Right renal pelvis (tissue), 4 donors: ENCODE data around the gene AOPEP. TPM values are rescaled to one million over a fixed set of nuclear protein-coding genes. Genes with fewer than 3 reads are reported as not detected.
A peak's percentile ranks its signal among the peaks of the same experiment; 100 is the strongest.

Source experiments
- DNase-seq, 4 donors: peaks; one replicate each; pipeline ENCODE4 v3.0.0-alpha.2; 2013; ENCODE audit warnings: low read depth in 4 of 4, low spot score in 3 of 4, missing footprints in 1 of 4
- polyA plus RNA-seq, 4 donors: library from polyadenylated mRNA; unstranded; fragments of 120-200 nt; gene quantifications; one replicate each; pipeline ENCODE4 v1.2.1, GENCODE V29; 2013; ENCODE audit not compliant: insufficient read length in 4 of 4

The AOPEP gene
- 10 to 100 TPM; 48.1 to 60.2 (median 52.1) TPM for polyA plus RNA-seq

GRCh38 chr9:94726495-94727191 is at the start of gene AOPEP:
TSS of gene AOPEP (plus strand) at chr9:94726699. CDS start at chr9:94759784, 33,085 bp downstream.
- peak; percentile 89 to 95 (median 90) for DNase-seq

- DNase-seq = no peak
Observed at GRCh38 chr9:94677929-94678328, 48.6 kb upstream of the AOPEP start.

- no peak for DNase-seq
Observed at GRCh38 chr9:94679587-94679986, 46.9 kb upstream of the AOPEP start.

- no peak for DNase-seq
Observed at GRCh38 chr9:94680020-94680419, 46.5 kb upstream of the AOPEP start.

- DNase-seq = no peak
Observed at GRCh38 chr9:94680621-94681020, 45.9 kb upstream of the AOPEP start.

- peak in 1 of 4 donors; percentile 51 for DNase-seq
Observed at GRCh38 chr9:94681508-94681907, 45.0 kb upstream of the AOPEP start.

- DNase-seq = no peak
Observed at GRCh38 chr9:94685359-94685758, 41.1 kb upstream of the AOPEP start.

- DNase-seq = no peak
Observed at GRCh38 chr9:94687451-94687850, 39.0 kb upstream of the AOPEP start.

GRCh38 chr9:94690344-94690743 is 36.2 kb upstream of the AOPEP start:
- no peak for DNase-seq

GRCh38 chr9:94692601-94693000 is 33.9 kb upstream of the AOPEP start:
- DNase-seq = peak in 2 of 4 donors; percentile 49 to 68

- no peak for DNase-seq
Observed at GRCh38 chr9:94693485-94694204, 32.9 kb upstream of the AOPEP start.

- no peak for DNase-seq
Observed at GRCh38 chr9:94696545-94696944, 30.0 kb upstream of the AOPEP start.

GRCh38 chr9:94697972-94698581 is 28.4 kb upstream of the AOPEP start:
- no peak for DNase-seq

GRCh38 chr9:94699715-94700373 is 26.7 kb upstream of the AOPEP start:
- DNase-seq = no peak

- DNase-seq = no peak
Observed at GRCh38 chr9:94700445-94700844, 26.1 kb upstream of the AOPEP start.

- no peak for DNase-seq
Observed at GRCh38 chr9:94703488-94704140, 22.9 kb upstream of the AOPEP start.

GRCh38 chr9:94705162-94705702 is 21.3 kb upstream of the AOPEP start:
- DNase-seq = no peak

GRCh38 chr9:94706922-94707321 is 19.6 kb upstream of the AOPEP start:
- DNase-seq = no peak

- no peak for DNase-seq
Observed at GRCh38 chr9:94713436-94714215, 12.9 kb upstream of the AOPEP start.

- no peak for DNase-seq
Observed at GRCh38 chr9:94714494-94714893, 12.0 kb upstream of the AOPEP start.
